Measurements from ENCODE around the gene DNMT3A. TPM values are rescaled to one million over a fixed set of nuclear protein-coding genes. Genes with fewer than 3 reads are reported as not detected.

The DNMT3A gene
- total RNA-seq, 4 donors from 2014 or later = 11.3 to 29.5 (median 16.9) TPM

DNA sequence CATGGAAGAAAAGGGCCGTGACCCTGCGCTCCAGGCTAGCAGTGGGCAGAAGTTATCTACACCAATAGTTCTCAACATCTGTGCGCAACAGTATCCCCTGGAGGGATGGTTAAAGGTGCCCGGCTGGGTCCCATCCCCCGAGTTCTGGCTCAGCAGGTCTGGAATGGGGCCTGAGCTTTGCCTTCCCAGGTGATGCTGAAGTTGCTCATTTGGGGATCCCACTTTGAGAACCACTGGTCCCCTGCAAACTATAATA is 31.1 kb downstream of the DNMT3A start:
- TF ChIP-seq POLR2AphosphoS5 (IDR thresholded peaks at IDR 0.05) (no peak), EP300 (IDR thresholded peaks at IDR 0.05) (no peak), POLR2A (IDR thresholded peaks at IDR 0.05; ENCODE audit: low read depth) (no peak)
- TF ChIP-seq, protein P1, sequence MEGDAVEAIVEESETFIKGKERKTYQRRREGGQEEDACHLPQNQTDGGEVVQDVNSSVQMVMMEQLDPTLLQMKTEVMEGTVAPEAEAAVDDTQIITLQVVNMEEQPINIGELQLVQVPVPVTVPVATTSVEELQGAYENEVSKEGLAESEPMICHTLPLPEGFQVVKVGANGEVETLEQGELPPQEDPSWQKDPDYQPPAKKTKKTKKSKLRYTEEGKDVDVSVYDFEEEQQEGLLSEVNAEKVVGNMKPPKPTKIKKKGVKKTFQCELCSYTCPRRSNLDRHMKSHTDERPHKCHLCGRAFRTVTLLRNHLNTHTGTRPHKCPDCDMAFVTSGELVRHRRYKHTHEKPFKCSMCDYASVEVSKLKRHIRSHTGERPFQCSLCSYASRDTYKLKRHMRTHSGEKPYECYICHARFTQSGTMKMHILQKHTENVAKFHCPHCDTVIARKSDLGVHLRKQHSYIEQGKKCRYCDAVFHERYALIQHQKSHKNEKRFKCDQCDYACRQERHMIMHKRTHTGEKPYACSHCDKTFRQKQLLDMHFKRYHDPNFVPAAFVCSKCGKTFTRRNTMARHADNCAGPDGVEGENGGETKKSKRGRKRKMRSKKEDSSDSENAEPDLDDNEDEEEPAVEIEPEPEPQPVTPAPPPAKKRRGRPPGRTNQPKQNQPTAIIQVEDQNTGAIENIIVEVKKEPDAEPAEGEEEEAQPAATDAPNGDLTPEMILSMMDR (IDR thresholded peaks at IDR 0.05) = no peak
- Histone ChIP-seq H3K4me1 (peaks cover 85 to 100% (median 100%) of the 10 kb centered on the region in 4 donors), H3K4me3 (no peak overlapping the region)

DNA sequence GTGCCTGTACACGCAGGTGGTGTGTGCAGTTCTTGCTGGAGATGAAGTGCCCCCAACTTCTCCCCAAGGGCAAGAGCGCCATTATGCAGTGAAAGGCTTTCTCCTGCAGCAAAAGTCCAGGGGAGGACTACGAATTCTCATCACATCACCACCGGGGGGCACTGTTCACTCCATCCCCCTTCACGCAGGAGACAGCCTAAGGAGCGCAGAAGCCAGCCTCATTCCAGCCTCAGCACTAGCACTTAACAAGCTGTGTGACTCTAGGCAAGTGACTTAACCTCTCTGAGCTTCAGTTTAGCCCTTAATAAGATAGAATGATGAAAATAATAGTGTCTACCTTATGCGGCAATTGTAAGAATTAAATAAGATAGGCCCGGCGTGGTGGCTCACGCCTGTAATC is 32.3 kb downstream of the DNMT3A start:
- intact Hi-C loops (cut with DNase I) = no loop called here
- H3K4me1 ChIP-seq = peaks cover 84 to 100% (median 100%) of the 10 kb centered on the region in 4 donors
- 71% methylated on average over 10 of the region's 10 CpGs for WGBS

More for the DNA sequence above, 31.1 kb downstream of the DNMT3A start:
- Histone ChIP-seq H3K27me3 (no peaks in the 10 kb centered on the region), H3K27ac (replicated peaks in 1 of 4) (peak overlapping the region; percentile 43 to 73 (median 59)), H3K36me3 (peaks cover 0 to 42% (median 25%) of the 10 kb centered on the region in 4 donors), H3K9me3 (no peaks in the 10 kb centered on the region)
- WGBS = 83% methylated on average over 4 of the region's 5 CpGs
- no peak for DNase-seq (ENCODE audit: extremely low spot score)
- intact Hi-C loops (cut with DNase I) = no loop called here

DNA sequence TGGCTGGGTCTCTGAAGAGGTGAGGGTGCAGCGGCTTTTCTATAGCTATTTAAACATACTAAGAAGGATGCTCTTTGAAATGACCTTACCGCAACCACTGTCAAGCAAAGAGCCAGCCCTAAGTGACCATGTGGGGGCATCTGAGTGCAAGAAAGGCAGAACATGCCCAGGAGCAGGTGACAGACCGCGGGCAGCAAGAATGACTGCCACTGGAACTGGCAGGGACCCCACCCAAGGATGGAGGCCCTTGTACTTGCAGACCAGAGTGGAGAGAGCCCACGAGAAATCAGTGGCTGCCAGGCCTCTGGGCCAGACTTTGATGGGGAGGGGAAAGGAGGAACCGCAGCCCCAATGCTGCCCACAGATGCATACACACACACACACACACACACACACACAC is 33.1 kb downstream of the DNMT3A start:
- WGBS = 71% methylated on average over 6 of the region's 6 CpGs
- intact Hi-C loops (cut with DNase I) = no loop called here
- Histone ChIP-seq H3K4me1 (peaks cover 84 to 100% (median 97%) of the 10 kb centered on the region in 4 donors), H3K27me3 (no peaks in the 10 kb centered on the region), H3K27ac (replicated peaks in 1 of 4) (no peak overlapping the region), H3K36me3 (peaks cover 0 to 39% (median 24%) of the 10 kb centered on the region in 4 donors), H3K9me3 (no peaks in the 10 kb centered on the region), H3K4me3 (no peak overlapping the region)
- TF ChIP-seq EP300 (IDR thresholded peaks at IDR 0.05) = no peak
- no peak for TF ChIP-seq POLR2AphosphoS5 (IDR thresholded peaks at IDR 0.05)
- TF ChIP-seq POLR2A (IDR thresholded peaks at IDR 0.05; ENCODE audit: low read depth) = no peak
- TF ChIP-seq, protein P1 (IDR thresholded peaks at IDR 0.05) = no peak
- DNase-seq (ENCODE audit: extremely low spot score) = no peak

More for the DNA sequence above, 32.3 kb downstream of the DNMT3A start:
- DNase-seq (ENCODE audit: extremely low spot score) = no peak
- Histone ChIP-seq H3K9me3 (no peaks in the 10 kb centered on the region), H3K27ac (replicated peaks in 1 of 4) (no peak overlapping the region), H3K27me3 (no peaks in the 10 kb centered on the region), H3K4me3 (no peak overlapping the region), H3K36me3 (peaks cover 0 to 42% (median 25%) of the 10 kb centered on the region in 4 donors)
- TF ChIP-seq POLR2AphosphoS5 (IDR thresholded peaks at IDR 0.05) = no peak
- no peak for TF ChIP-seq EP300 (IDR thresholded peaks at IDR 0.05)
- TF ChIP-seq, protein P1 (IDR thresholded peaks at IDR 0.05) = peak; percentile 22 to 46 (median 44)

DNA sequence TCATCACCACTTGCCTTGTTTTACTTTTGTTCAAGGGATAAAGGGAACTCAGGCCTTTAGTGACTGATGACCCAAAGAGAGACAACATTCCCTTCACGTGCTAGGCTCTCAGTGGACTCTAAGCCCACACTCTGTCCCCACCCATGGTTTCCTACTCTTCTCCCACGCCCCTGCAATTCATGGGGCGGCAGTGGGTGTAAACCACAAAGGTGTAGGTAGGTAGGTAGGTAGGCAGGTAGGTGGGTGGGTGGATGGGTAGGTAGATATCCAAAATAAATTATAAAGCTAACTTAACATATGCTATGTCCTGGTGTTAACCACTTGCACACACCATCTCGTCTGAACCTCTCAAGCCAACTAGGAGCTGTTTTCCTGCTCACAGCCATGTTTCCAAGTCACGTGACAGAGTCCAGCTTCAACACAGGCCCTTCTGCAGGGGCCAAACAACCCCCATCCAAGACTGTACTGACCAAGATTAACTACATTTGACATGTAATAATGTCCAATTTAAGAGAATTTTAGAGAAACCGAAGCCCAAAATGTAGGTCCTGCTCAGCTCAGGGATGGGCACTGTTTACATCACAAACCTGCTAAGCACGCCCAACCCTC is 33.7 kb downstream of the DNMT3A start:
- no peak for TF ChIP-seq POLR2A (IDR thresholded peaks at IDR 0.05; ENCODE audit: low read depth)
- TF ChIP-seq, protein P1 (IDR thresholded peaks at IDR 0.05) = no peak
- no peak for TF ChIP-seq POLR2AphosphoS5 (IDR thresholded peaks at IDR 0.05)
- TF ChIP-seq EP300 (IDR thresholded peaks at IDR 0.05) = no peak
- intact Hi-C loops (cut with DNase I) = no loop called here
- Histone ChIP-seq H3K4me3 (no peak overlapping the region), H3K4me1 (peaks cover 90 to 100% (median 97%) of the 10 kb centered on the region in 4 donors), H3K27me3 (no peaks in the 10 kb centered on the region), H3K27ac (replicated peaks in 1 of 4) (no peak overlapping the region), H3K36me3 (peaks cover 0 to 39% (median 23%) of the 10 kb centered on the region in 4 donors), H3K9me3 (no peaks in the 10 kb centered on the region)
- WGBS = 79% methylated on average over 7 of the region's 7 CpGs
- no peak for DNase-seq (ENCODE audit: extremely low spot score)
